ENCODE measurements around the gene PANK2.
"Not testable (repeated sequence)": the region's sequence is repeated elsewhere in the genome, so short reads cannot be mapped to it uniquely, and the experiment has no call there.

PANK2 gene

GRCh38 chr20:3930265-3931206, 41.3 kb downstream of the PANK2 start:
- no peak for DNase-seq

- DNase-seq = no peak
Measured at GRCh38 chr20:3931664-3932063, 42.5 kb downstream of the PANK2 start.

- DNase-seq = no peak
Measured at GRCh38 chr20:3932277-3932676, 43.1 kb downstream of the PANK2 start.

- DNase-seq = no peak
Measured at GRCh38 chr20:3932681-3933080, 43.5 kb downstream of the PANK2 start.

- no peak for DNase-seq
Measured at GRCh38 chr20:3933218-3933617, 44.0 kb downstream of the PANK2 start.

- DNase-seq = no peak
Measured at GRCh38 chr20:3934624-3935023, 45.4 kb downstream of the PANK2 start.

GRCh38 chr20:3935295-3935955, 46.2 kb downstream of the PANK2 start:
- DNase-seq = no peak

GRCh38 chr20:3935956-3936340, 46.8 kb downstream of the PANK2 start:
- no peak for DNase-seq

- DNase-seq = no peak
Measured at GRCh38 chr20:3937618-3938017, 48.4 kb downstream of the PANK2 start.

- no peak for DNase-seq
Measured at GRCh38 chr20:3940905-3941304, 51.7 kb downstream of the PANK2 start.

GRCh38 chr20:3946666-3947065, 57.5 kb downstream of the PANK2 start:
- not testable (repeated sequence) for DNase-seq

- no peak for DNase-seq
Measured at GRCh38 chr20:3964719-3965118, 75.5 kb downstream of the PANK2 start.

GRCh38 chr20:3966571-3966970, 77.4 kb downstream of the PANK2 start:
- no peak for DNase-seq

GRCh38 chr20:3970016-3970415, 80.8 kb downstream of the PANK2 start:
- DNase-seq = no peak

GRCh38 chr20:3971145-3971544, 82.0 kb downstream of the PANK2 start:
- no peak for DNase-seq

GRCh38 chr20:3972161-3972560, 83.0 kb downstream of the PANK2 start:
- DNase-seq = no peak

- DNase-seq = not testable (repeated sequence)
Measured at GRCh38 chr20:3972631-3973030, 83.4 kb downstream of the PANK2 start.

GRCh38 chr20:3973705-3974104, 84.5 kb downstream of the PANK2 start:
- no peak for DNase-seq

GRCh38 chr20:3976511-3976910, 87.3 kb downstream of the PANK2 start:
- DNase-seq = no peak

Measured in fibroblast of skin of right quadriceps (primary cell).